ENCODE data around the gene ERVFRD-1.

DNA sequence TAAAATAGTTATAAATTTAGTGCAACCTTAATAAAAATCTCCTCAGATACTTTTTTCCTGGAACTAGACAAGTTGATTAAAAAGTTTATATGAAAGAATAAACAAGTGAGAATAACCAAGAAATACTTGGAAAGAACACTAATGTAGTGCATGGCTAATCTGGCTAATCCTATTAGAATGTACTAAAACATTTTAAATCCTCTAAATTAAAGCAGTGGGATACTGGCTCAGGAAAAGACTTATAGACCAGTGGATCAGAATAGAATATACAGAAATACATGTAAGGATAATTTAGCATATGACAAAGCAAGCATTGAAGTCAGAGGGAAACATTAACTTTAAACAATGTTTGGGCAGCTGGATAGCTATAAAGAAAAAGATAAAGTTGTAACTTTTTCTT, 41.1 kb upstream of the ERVFRD-1 start:
- no peak for TF ChIP-seq ZNF302 (CRISPR knock-in tag; IDR thresholded peaks at IDR 0.05)
- TF ChIP-seq, protein P1, sequence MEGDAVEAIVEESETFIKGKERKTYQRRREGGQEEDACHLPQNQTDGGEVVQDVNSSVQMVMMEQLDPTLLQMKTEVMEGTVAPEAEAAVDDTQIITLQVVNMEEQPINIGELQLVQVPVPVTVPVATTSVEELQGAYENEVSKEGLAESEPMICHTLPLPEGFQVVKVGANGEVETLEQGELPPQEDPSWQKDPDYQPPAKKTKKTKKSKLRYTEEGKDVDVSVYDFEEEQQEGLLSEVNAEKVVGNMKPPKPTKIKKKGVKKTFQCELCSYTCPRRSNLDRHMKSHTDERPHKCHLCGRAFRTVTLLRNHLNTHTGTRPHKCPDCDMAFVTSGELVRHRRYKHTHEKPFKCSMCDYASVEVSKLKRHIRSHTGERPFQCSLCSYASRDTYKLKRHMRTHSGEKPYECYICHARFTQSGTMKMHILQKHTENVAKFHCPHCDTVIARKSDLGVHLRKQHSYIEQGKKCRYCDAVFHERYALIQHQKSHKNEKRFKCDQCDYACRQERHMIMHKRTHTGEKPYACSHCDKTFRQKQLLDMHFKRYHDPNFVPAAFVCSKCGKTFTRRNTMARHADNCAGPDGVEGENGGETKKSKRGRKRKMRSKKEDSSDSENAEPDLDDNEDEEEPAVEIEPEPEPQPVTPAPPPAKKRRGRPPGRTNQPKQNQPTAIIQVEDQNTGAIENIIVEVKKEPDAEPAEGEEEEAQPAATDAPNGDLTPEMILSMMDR (IDR thresholded peaks at IDR 0.05): no peak
- no peak for TF ChIP-seq RCOR1 (IDR thresholded peaks at IDR 0.05; ENCODE audit: low read depth, low read length)
- TF ChIP-seq FOSL2 (IDR thresholded peaks at IDR 0.05): no peak
- TF ChIP-seq FOSL2 (CRISPR knock-in tag; IDR thresholded peaks at IDR 0.05): no peak
- TF ChIP-seq POLR2A (IDR thresholded peaks at IDR 0.05; ENCODE audit: low read length): no peak
- TF ChIP-seq, protein P2, sequence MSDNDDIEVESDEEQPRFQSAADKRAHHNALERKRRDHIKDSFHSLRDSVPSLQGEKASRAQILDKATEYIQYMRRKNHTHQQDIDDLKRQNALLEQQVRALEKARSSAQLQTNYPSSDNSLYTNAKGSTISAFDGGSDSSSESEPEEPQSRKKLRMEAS (IDR thresholded peaks at IDR 0.05): no peak
- TF ChIP-seq HOXB13 (CRISPR knock-in tag; IDR thresholded peaks at IDR 0.05; ENCODE audit: low read depth): no peak
- TF ChIP-seq, protein P3, sequence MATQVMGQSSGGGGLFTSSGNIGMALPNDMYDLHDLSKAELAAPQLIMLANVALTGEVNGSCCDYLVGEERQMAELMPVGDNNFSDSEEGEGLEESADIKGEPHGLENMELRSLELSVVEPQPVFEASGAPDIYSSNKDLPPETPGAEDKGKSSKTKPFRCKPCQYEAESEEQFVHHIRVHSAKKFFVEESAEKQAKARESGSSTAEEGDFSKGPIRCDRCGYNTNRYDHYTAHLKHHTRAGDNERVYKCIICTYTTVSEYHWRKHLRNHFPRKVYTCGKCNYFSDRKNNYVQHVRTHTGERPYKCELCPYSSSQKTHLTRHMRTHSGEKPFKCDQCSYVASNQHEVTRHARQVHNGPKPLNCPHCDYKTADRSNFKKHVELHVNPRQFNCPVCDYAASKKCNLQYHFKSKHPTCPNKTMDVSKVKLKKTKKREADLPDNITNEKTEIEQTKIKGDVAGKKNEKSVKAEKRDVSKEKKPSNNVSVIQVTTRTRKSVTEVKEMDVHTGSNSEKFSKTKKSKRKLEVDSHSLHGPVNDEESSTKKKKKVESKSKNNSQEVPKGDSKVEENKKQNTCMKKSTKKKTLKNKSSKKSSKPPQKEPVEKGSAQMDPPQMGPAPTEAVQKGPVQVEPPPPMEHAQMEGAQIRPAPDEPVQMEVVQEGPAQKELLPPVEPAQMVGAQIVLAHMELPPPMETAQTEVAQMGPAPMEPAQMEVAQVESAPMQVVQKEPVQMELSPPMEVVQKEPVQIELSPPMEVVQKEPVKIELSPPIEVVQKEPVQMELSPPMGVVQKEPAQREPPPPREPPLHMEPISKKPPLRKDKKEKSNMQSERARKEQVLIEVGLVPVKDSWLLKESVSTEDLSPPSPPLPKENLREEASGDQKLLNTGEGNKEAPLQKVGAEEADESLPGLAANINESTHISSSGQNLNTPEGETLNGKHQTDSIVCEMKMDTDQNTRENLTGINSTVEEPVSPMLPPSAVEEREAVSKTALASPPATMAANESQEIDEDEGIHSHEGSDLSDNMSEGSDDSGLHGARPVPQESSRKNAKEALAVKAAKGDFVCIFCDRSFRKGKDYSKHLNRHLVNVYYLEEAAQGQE (IDR thresholded peaks at IDR 0.05): no peak
- no peak for TF ChIP-seq NFE2L2 (conservative IDR thresholded peaks at IDR 0.05; ENCODE audit: low read length)
- no peak for TF ChIP-seq JUNB (IDR thresholded peaks at IDR 0.05)
- no peak for TF ChIP-seq JUN (IDR thresholded peaks at IDR 0.05)
- TF ChIP-seq CBX2 (IDR thresholded peaks at IDR 0.05; ENCODE audit: borderline replicate concordance, low read depth): no peak
- no peak for TF ChIP-seq TP53 (CRISPR knock-in tag; IDR thresholded peaks at IDR 0.05)

All from A549 (cell line).